ENCODE measurements around the gene UPF1.

The UPF1 gene

GRCh38 chr19:18857223-18857622 is 25.5 kb downstream of the UPF1 start:
- DNase-seq (ENCODE audit: low spot score): no peak

DNA sequence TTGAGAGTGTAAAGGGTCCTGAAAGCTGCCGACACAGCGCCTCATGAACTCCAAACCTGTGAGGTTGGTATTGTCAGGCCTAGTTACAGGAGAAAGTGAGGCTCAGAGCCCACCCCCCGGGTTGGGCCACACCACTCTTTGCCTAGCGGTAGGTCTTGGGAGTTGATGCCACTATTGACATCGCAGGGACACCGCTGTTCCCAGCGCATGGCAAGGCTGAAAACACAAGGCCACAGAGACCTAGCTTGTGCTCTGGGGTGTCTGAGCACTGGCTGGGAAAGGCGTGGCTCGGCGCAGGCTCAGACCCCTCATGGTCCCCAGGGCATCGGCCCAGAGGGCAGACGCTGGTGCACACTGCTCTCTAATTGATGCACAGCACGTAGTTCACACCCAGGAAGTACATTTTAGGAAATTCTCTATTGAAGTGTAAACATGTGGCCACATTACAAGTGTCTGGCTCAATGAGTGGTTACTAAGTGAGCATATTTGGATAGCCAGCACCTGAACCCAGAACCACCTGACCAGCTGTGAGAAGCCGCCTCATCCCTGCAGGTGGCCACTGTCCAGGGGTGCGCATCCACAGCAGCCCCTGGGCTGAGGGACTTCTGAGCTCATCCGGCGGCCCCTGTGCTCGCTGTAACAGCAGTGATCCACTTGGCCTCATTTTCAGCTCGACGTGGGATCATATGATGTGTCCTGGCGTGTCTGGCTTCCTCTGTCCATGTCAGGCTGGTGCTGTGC is 27.3 kb downstream of the UPF1 start:
- DNase-seq (ENCODE audit: low spot score): no peak

DNA sequence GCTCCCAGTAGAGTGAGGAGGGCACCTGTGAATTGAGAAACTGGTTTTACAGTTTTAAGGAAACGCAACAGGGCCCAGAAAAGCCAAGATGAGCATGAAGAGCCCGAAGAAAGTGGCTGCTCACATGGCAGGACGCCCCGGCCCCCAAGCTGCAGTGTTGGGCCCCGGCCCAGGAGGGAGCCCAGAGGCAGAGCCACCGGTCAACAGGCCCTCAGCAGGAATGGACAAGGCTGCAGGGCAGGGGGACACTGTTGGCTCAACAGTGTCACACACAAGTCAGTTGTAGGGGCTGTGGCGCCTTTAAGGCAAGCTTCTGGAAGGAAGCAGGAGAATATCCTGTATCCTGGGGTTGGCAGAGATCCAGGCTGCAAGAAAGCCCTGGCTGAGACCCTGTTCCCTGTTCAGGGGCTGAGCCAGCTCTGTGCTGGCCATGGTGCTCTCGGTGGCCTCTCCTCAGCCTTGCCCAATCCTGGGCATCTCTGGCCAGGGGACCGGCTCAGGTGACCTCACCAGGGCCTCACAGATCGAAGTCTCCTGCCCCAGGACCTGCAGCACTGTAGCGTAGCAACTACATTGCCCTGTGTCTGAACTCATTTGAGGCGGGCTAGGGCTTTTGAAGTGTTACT is 28.0 kb downstream of the UPF1 start:
- DNase-seq (ENCODE audit: low spot score): no peak

GRCh38 chr19:18860302-18860700 is 28.5 kb downstream of the UPF1 start:
- DNase-seq (ENCODE audit: low spot score): no peak

- DNase-seq (ENCODE audit: low spot score): no peak
These were observed 29.0 kb downstream of the UPF1 start for GRCh38 chr19:18860725-18861124.

DNA sequence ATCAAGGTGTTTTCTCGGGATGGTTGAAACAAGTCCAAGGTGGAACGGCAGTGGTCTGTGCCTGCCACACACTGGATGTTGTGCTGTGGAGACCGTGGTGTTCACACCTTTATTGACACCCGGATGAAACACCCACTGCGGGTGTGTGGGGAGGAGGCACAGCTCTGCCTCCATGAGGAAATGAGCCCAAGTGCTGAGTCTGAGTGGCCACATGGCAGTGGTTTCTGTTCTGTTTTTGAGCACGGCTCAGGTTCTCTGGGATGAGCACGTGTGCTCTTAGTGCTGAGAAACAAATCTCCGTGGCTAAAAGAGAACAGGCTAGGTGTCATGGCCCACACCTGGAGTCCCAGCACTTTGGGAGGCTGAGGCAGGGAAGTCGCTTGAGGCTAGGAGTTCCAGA is 29.5 kb downstream of the UPF1 start:
- no peak for DNase-seq (ENCODE audit: low spot score)

GRCh38 chr19:18861917-18862316 is 30.2 kb downstream of the UPF1 start:
- DNase-seq (ENCODE audit: low spot score): no peak

GRCh38 chr19:18862976-18863842 is 31.4 kb downstream of the UPF1 start:
- DNase-seq (ENCODE audit: low spot score): no peak

DNA sequence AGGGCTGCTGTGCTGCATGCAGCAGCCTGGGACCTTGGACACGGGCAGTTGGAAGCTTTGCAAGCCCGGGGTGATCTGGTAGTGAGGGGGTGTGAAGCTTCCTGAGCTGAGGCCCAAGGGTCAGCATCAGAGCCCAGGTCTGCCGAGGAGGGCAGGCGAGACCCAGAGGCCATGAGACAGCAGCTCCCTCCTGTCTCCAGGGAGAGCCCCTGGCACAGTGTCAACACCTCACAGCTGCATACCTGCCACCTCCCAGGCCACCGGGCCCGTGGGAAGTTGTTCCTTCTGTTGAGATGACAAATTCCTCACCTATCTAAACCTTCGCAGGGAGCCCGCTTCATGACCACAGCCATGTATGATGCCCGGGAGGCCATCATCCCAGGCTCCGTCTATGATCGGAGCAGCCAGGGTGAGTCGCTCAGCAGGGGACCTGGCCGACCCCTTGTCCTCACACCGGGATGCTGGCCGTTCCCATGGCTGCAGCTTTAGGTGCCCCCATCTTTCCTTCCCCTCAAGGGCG is 32.1 kb downstream of the UPF1 start:
- DNase-seq (ENCODE audit: low spot score): no peak

DNA sequence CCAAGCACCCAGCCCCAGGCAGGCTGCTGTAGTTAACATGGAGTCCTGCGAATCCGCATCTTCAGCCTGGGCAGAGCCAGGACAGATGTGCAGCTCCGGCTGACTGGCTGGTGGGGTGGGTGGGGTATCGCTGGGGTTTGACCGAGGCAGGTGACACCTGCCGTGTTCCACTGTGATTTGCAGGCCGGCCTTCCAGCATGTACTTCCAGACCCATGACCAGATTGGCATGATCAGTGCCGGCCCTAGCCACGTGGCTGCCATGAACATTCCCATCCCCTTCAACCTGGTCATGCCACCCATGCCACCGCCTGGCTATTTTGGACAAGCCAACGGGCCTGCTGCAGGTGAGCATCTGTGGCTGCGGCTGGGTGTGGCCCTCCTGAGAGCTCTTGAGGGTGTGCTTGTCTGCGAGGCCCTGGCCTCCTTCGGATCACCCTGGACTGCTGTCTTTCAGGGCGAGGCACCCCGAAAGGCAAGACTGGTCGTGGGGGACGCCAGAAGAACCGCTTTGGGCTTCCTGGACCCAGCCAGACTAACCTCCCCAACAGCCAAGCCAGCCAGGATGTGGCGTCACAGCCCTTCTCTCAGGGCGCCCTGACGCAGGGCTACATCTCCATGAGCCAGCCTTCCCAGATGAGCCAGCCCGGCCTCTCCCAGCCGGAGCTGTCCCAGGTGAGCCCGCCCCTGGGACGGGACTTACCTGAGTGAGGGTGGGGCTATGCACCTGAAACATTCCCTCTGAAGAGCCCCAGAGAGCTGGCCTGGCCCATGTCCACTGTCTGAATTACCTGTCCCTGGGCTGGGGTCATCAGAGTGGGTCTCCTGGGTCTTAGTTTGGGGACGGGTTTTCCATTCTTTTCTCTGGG is 33.6 kb downstream of the UPF1 start:
- no peak for DNase-seq (ENCODE audit: low spot score)

DNA sequence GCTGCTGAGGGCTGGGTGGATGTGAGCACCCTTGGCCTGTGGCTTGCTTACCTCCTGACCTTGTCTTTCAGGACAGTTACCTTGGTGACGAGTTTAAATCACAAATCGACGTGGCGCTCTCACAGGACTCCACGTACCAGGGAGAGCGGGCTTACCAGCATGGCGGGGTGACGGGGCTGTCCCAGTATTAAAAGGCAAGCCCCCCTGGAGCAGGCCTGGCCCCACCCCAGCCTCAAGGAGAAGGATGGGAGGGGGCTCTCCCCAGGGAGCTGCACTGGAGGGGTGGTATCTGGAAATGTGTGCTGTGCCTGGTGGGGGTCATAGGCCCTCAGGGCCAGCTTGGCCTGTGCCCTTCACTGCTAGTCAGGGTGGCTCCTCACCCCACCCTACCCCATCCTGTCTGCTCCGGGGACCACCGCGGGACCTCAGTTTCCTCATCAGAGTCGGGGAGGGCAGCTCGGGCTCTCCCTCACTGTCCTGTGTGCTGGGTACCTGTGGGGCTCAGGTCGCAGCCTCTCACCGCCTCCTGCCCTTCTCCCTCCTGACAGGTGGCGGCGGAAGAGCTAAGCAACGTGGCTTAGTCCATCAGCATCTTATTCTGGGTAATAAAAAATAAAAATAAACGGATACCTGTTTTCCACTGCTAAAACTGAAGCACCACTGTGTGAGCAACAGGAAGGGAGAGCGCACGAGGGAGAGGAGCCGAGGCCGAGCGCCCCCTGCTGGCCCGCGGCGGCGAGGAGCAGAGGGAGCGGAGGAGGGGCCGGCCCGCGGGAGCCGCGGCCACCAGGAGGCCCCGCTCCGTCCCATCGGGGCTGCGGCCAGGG is 34.4 kb downstream of the UPF1 start:
- peak; percentile 53 for DNase-seq (ENCODE audit: low spot score)

- no peak for DNase-seq (ENCODE audit: low spot score)
These were observed 35.0 kb downstream of the UPF1 start for GRCh38 chr19:18866800-18867123.

DNA sequence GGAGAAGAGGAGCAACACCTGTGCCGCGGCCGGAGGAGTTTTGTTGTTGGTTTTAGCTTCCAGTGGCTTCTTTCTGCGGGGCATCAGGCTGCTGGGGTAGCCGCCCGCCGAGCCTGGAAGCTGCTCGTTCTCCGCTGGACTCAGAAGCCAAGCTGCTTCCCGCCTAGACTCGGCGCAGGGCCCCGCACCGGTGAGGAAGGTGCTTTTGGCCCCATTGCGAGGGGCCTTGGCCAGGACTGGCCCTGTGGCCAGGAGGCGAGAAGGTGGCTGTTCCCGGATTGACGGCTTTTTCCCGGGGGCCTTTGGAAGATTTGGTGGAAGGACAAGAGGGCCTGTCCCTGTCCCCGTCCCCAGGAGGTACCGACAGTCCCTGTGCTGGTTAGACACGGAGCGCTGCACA is 35.4 kb downstream of the UPF1 start:
- no peak for DNase-seq (ENCODE audit: low spot score)

GRCh38 chr19:18867751-18868150 is 36.0 kb downstream of the UPF1 start:
- no peak for DNase-seq (ENCODE audit: low spot score)

DNA sequence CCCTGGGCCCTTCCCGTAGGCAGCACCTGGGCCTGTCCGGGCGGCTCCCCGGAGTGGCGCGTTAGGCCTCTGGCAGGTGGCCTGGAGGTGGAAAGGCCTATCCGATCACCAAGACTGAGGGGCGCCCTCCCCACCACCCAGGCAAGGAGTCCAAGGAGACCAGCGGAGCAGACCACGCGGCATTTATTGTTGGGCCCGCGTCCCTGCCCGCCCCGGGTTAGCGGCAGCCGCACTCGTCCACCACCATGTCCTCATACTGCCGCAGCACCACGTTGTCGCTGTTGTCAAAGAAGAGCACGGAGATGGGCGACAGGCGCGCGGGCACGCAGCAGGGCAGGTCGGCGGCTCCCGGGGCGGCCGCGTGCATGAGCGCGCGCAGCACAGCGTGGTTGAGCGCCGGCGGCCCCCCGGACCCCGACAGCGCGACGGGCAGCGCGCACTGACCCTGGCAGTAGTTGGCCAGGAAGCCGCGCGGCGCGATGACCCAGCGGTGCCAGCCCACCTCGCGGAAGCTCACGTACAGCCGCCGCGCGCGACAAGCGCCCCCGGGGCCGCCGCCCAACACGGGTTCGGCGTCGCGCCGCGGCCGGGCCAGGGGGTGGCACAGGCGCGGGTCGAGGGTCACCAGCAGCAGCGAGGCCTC is 36.7 kb downstream of the UPF1 start:
- DNase-seq (ENCODE audit: low spot score): no peak

DNA sequence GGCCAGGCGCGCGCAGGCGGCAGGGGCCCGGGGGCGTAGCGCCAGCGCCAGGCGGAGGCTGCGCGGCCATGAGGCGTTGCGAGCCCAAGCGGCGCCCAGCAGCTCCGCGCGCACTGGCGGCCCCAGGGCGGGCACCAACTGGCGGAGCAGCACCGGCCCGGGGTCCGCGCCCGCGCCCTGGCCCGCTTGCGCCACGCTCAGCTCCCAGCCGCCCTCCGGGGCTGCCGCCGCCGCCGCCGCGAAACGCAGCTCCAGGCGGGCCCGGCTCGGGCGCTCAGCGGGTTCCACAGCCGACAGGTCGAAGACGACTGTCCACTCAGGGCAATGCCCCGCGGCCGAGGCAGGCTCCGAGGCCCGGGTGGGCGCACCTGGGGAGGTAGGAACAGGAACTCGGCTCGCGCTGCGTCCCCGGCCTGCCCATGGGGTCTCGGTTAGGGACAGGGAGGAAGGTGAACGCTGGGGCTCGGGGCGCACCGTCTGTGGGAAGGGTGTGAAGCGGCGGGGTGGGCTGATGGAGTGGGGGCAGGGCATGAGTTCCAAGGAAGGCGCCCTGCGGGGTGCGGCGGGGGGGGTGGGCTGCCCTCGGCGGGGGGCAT is 37.4 kb downstream of the UPF1 start:
- DNase-seq (ENCODE audit: low spot score): no peak

GRCh38 chr19:18869781-18870530 is 38.2 kb downstream of the UPF1 start:
- DNase-seq (ENCODE audit: low spot score): no peak

GRCh38 chr19:18870531-18871172 is 38.9 kb downstream of the UPF1 start:
- DNase-seq (ENCODE audit: low spot score): no peak

GRCh38 chr19:18871543-18871942 is 39.8 kb downstream of the UPF1 start:
- no peak for DNase-seq (ENCODE audit: low spot score)
